SH-SY5Y (cell line): Measurements from ENCODE around the gene MRGPRX3.

Source experiments
- GATA2 ChIP-seq: IDR thresholded peaks from 2 replicates; pipeline ENCODE4 v1.6.1; 2011; ENCODE audit warnings: mild to moderate bottlenecking, low read depth, low read length
- GATA3 ChIP-seq: IDR thresholded peaks from 2 replicates; pipeline ENCODE4 v1.6.1; 2011; ENCODE audit warnings: low read depth, mild to moderate bottlenecking, low read length, moderate library complexity

- TF ChIP-seq GATA3 (no peak), GATA2 (no peak)
Observed at GRCh38 chr11:18100926-18101656, 31.3 kb upstream of the MRGPRX3 start.
